Measurements from ENCODE around the gene SLC15A4.

Gene SLC15A4

GRCh38 chr12:128825835-128826234 lies 2.1 kb upstream of the SLC15A4 start:
- no peak overlapping the region for H3K4me3 ChIP-seq (ENCODE audit: low read depth, low read length)
- no peak for TF ChIP-seq CTCF (IDR thresholded peaks at IDR 0.05; ENCODE audit: low read depth, low read length)

- TF ChIP-seq CTCF (IDR thresholded peaks at IDR 0.05; ENCODE audit: low read depth, low read length): no peak
- peak overlapping the region; percentile 84 for H3K4me3 ChIP-seq (ENCODE audit: low read depth, low read length)
These were observed 392 bp downstream of the SLC15A4 start for GRCh38 chr12:128823216-128823915.

GRCh38 chr12:128820723-128821432 lies 2.9 kb downstream of the SLC15A4 start:
- no peak overlapping the region for H3K4me3 ChIP-seq (ENCODE audit: low read depth, low read length)
- TF ChIP-seq CTCF (IDR thresholded peaks at IDR 0.05; ENCODE audit: low read depth, low read length): no peak

GRCh38 chr12:128820253-128820652 lies 3.5 kb downstream of the SLC15A4 start:
- TF ChIP-seq CTCF (IDR thresholded peaks at IDR 0.05; ENCODE audit: low read depth, low read length): no peak

GRCh38 chr12:128819293-128820144 lies 4.2 kb downstream of the SLC15A4 start:
- H3K4me3 ChIP-seq (ENCODE audit: low read depth, low read length): no peak overlapping the region
- no peak for TF ChIP-seq CTCF (IDR thresholded peaks at IDR 0.05; ENCODE audit: low read depth, low read length)

More at GRCh38 chr12:128820253-128820652, 3.5 kb downstream of the SLC15A4 start:
- H3K4me3 ChIP-seq (ENCODE audit: low read depth, low read length): no peak overlapping the region

- no peak for TF ChIP-seq CTCF (IDR thresholded peaks at IDR 0.05; ENCODE audit: low read depth, low read length)
- H3K4me3 ChIP-seq (ENCODE audit: low read depth, low read length): no peak overlapping the region
These were observed 5.4 kb downstream of the SLC15A4 start for GRCh38 chr12:128818065-128819022.

Measured in WI38 (cell line).